NCI-H128 (cell line): Measurements from ENCODE around the gene RGS16.
"Not testable (repeated sequence)": the region's sequence is repeated elsewhere in the genome, so short reads cannot be mapped to it uniquely, and the experiment has no call there.

Experiments
- DNase-seq: peaks from one replicate; lab custom pipeline; 2025; ENCODE audit not compliant: unreplicated experiment; lab: John Stamatoyannopoulos, UW

RGS16 gene

DNA sequence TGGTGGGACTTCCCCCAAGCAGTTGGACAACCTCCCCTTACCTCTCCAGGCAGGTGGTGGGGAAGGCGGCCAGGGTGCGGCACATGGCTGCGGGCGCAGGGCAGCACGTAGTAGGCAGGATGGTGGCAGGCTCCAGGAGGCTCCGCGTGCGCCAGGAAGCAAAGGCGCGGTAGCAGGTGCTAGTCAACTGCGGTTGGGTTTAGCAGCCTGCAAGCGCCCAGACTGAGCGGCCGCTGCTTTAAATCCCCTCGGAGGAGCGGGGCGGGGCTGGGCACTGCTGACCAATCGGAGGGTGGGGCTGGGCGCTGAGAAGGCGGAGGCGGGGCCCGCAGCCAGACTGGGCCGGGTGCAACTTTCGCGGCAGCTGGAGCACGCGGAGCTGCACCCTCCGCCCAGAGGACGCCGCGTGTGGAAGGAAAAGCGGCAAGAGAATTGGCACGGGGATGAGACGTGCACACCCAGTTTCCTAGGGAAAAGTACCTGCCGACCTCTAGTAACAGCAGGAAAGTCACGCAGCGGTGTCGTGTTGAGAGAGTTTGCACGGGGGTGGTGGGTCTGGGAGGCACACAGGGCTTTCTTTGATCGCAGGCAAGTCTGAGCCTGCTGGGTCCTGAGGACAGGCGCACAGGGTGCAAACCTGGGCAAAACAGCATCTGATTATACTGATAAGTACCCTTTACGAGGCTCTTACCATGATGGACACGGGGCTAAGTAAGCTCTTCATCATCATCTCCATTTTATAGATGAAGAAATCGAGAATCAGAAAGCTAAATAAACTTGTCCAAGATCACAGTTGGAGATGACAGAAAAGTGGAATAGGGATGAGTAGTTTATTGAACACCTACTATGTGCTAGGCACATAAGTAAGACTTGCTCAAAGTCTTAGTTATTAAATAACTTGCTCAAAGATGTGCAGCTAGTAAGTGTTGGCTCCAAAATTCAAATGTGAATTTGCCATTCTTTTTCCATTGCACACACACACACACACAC, at the start of gene RGS16:
TSS of gene RGS16 (minus strand) at position 215 of the 990 bp plus-strand sequence. CDS start at position 85, 130 bp downstream.
- peak; percentile 90 for DNase-seq

GRCh38 chr1:182653986-182654385, 49.8 kb upstream of the RGS16 start:
- no peak for DNase-seq

- no peak for DNase-seq
Measured at GRCh38 chr1:182652933-182653332, 48.7 kb upstream of the RGS16 start.

DNA sequence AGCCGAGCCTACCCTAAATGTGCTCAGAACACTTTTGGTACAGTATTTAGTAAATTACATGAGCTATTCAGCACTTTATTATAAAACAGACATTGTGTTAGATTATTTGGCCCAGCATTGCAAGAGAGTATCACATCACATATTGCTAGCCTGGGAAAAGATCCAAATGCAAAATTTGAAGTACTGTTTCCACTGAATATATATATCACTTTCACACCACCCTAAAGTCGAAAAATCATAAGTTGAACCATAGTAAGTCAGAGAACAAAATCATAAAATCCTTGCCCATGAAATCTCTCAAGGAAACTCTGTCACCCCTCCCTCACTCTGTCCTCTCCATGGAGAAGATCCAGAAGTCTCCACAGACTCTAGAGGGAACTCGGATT, 47.1 kb upstream of the RGS16 start:
- no peak for DNase-seq

DNA sequence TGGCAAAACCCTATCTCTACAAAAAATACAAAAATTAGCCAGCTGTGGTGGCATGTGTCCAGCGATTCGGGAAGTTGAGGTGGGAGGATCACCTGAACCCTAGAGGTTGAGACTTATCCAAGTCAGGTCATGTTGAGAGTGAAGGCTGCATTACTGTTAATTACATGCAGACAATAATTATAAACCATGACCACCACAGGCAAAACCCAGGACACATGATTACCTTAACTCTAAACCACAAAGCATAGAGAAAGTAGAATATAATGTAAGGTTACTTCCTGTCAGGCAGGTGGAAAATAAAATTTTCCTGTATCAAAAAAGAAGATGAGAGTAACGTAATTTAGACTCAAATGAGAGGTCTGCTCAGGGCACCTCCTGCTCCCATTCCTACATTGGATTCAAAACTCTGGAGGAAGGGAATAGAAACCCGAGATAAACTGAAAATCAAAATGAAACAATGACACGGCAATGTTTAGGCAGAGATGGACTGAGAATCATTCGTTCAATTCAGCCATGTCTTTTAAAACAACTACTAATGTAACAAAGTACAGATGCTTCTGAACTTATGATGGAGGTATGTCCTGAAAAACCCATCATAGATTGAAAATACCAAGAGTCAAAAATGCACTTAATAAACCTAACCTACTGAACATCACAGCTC, 46.6 kb upstream of the RGS16 start:
- DNase-seq: no peak

DNA sequence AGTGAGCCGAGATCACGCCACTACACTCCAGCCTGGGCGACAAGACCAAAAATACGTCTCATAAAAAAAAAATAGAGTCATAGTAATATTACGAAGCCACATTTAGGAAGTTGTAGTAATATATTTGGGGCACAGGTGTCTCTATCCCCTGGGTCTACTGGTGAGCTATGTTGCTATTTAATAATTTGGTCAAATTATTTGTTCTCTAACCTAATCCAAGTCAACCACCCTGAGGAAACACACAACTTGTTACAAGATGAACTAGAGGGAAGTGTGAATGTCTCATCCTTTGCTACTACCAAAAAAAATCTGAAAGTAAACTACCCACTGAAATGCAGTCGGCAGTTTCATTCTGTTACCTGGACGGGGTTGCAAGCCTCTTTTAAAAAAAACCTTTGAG, 44.9 kb upstream of the RGS16 start:
- no peak for DNase-seq

DNA sequence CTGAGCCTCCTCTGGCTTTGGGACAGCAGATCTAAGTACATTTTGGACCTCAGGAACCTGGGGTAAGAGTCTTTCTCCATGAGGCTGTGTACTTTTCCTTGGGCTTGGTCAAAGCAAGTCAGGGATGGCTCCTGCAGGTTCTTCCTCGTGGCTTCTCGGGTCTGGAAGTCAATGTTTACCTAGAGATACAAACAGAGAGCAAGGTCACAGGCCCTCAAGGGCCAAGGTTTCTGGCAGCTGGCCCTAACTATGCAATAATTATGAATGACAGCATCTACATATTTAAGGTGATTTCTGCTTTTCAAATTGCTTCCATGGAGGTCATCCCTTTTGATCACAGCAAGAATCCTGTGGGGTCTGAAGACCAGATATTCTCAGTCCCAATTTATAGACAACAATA, 42.5 kb upstream of the RGS16 start:
- no peak for DNase-seq

DNA sequence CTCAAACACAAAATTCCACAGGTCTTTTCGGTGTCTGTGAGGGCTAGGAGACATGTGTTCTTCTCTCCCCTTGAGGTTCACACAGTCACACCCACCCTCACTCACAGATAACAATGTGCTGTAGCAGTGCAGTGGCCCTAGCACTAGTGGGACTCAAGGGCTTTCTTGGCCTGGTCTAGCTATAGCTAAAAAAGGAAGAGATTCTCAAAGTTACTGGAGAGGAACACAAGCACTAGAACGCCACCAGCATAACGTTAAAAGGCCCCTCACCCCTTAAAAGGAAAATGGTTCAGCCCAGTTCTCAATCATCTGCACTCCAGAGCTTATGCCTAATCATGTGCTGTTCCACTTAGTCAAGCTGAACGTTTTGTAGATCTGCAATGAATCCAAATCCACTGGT, 40.7 kb upstream of the RGS16 start:
- DNase-seq: no peak

- no peak for DNase-seq
Measured at GRCh38 chr1:182643699-182644098, 39.5 kb upstream of the RGS16 start.

DNA sequence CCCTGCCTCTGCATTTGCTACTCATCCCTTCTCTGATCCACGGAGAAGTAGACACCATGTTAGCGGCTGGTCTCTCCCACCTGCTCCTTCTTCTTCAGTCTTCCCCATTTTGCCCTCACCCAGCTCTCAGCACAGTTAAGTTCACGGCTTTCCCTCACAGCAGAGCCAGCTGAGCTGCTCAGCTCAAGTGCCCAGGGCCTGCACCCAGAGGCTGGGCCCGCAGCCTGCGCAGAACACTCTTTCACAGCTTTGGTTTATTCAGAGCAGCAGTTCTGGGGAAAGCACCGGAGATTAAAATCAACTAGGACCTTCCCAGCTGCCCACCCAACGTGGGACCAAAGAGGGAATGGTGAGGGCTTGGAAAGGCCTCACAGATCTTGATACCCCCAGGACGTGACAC, 38.3 kb upstream of the RGS16 start:
- no peak for DNase-seq

GRCh38 chr1:182641561-182641960, 37.4 kb upstream of the RGS16 start:
- no peak for DNase-seq

GRCh38 chr1:182639330-182639729, 35.1 kb upstream of the RGS16 start:
- no peak for DNase-seq

DNA sequence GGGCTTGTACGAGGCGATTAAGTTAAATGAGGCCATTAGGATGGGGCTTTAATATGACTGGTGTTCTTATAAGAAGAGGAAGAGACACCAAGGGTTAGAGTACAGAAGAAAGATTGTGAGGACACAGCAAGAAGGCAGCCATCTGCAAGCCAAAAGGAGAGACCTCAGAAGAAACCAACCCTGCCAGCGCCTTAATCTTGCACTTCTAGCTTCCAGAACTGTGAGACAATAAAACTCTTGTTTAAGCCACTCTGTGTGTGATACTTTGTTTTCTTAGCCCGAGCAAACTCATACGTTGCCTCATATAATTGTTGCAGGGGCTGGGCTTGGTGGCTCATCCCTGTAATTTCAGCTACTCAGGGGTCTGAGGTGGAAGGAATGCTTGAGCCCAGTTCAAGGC, 33.6 kb upstream of the RGS16 start:
- no peak for DNase-seq

GRCh38 chr1:182635871-182636270, 31.7 kb upstream of the RGS16 start:
- no peak for DNase-seq

DNA sequence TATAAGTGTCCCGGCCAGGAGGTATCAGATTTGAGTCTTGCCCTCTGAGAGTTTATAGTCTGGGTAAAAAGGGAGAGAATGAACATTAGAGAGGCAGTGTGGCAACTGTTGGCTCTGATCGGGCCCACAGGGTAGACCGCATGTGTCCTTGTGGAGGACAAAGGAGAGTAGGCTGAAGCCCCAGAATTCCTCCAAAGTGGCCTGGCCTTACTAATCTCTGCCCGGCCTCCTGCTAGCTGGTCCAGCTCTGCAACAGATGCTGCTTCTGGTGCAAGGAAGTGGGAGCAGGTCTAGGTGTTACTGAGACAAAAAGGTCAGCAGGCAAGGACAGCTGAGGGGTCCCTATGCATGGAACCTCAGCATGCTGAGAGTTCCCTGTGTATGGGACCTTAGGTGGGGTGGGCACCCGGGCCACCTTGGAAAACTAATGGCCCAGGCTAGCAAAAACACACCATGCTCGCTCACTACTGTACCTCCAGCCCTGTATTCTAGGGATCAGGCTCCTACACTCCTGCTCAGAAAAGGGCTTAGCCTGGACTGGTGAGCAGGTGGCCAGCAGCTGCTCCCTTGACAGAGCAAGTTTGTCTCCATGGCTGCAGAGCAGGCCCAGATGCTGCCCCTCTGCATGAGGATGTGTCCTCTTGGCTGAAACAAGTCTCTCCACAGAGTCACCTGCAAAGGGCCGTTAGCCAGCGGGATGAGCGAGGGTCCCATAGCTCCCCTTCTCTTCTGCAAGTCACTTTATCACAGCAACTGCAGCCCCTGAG, 30.3 kb upstream of the RGS16 start:
- DNase-seq: no peak

GRCh38 chr1:182633657-182634281, 29.6 kb upstream of the RGS16 start:
- DNase-seq: no peak

- DNase-seq: no peak
Measured at GRCh38 chr1:182633031-182633430, 28.8 kb upstream of the RGS16 start.

GRCh38 chr1:182632441-182632857, 28.3 kb upstream of the RGS16 start:
- not testable (repeated sequence) for DNase-seq

DNA sequence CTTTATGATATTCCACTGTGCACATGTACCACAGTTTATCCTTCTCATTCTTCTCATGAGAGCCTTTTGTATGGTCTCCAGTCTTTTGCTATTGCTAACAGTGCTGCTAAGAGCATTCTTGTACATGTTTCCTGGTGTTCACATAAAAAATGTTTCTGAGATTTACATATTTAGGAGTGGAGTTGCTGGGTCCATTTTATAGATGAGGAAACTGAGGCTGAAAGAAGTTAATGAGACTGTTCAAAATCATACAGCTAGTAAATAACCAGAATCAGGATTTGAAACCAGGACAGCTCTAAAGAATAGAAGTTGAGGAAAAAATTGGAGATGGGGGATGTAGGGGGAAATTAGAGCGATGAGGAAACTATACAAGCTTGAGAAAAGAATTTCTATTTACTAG, 27.8 kb upstream of the RGS16 start:
- DNase-seq: no peak

GRCh38 chr1:182631053-182631677, 27.0 kb upstream of the RGS16 start:
- DNase-seq: no peak

DNA sequence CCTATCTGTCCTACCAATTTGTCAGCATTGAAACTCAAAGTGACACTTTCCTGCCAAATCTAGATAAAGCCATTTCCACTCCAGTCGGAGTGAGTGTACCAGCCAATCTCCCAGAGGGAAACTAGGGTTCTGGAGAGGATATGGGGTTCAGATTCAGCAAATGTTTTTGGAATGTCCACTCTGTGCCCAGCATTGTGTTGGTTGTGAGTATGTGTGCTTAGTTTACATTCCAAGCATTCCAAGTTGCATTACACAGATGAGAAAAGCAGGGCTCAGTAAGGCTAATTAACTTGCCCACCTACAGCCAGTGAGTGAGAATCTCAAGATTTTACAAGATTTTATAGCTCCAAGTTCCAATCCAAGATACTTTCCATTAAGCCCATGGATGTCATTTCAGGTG, 26.4 kb upstream of the RGS16 start:
- no peak for DNase-seq
